Neuronal stem cell (in vitro differentiated cells): ENCODE measurements around the gene RND2.
"Not testable (repeated sequence)": the region's sequence is repeated elsewhere in the genome, so short reads cannot be mapped to it uniquely, and the experiment has no call there.

Experiments
- DNase-seq: peaks from one replicate; pipeline ENCODE4 v3.0.0-alpha.2; 2013; ENCODE audit warnings: low spot score
- H2AFZ ChIP-seq: one replicate; pipeline ENCODE4 v1.6.1; 2013; ENCODE audit warnings: mild to moderate bottlenecking, low read length, inconsistent platforms
- H2AK5ac ChIP-seq: 2 replicates; pipeline ENCODE4 v1.6.1; 2013; ENCODE audit warnings: low read depth, mild to moderate bottlenecking, inconsistent platforms, low read length, moderate library complexity, mixed read lengths
- H2BK120ac ChIP-seq: 2 replicates; pipeline ENCODE4 v1.6.1; 2013; ENCODE audit warnings: low read depth, mild to moderate bottlenecking, inconsistent platforms, low read length, moderate library complexity, mixed read lengths
- H2BK12ac ChIP-seq: one replicate; pipeline ENCODE4 v1.6.1; 2013; ENCODE audit warnings: low read length, inconsistent platforms
- H2BK15ac ChIP-seq: 2 replicates; pipeline ENCODE4 v1.6.1; 2013; ENCODE audit warnings: mild to moderate bottlenecking, low read length, inconsistent platforms, mixed read lengths
- H2BK5ac ChIP-seq: one replicate; pipeline ENCODE4 v1.6.1; 2013; ENCODE audit warnings: inconsistent platforms, mild to moderate bottlenecking, low read length, moderate library complexity
- H3K14ac ChIP-seq: one replicate; pipeline ENCODE4 v1.6.1; 2013; ENCODE audit warnings: low read length, inconsistent platforms
- H3K18ac ChIP-seq: 2 replicates; pipeline ENCODE4 v1.6.1; 2013; ENCODE audit warnings: low read length, inconsistent platforms
- H3K23ac ChIP-seq: 2 replicates; pipeline ENCODE4 v1.6.1; 2013; ENCODE audit warnings: low read depth, mild to moderate bottlenecking, mixed read lengths, low read length, inconsistent platforms; ENCODE audit not compliant: poor library complexity
- H3K27ac ChIP-seq: replicated peaks from 3 replicates; pipeline ENCODE4 v1.5.1; 2013; ENCODE audit warnings: low read length, inconsistent platforms
- H3K27me3 ChIP-seq, 3 experiments: 2 replicates each; pipeline ENCODE4 v1.6.1; 2013; ENCODE audit warnings: low read length in 3 of 3, mild to moderate bottlenecking in 2 of 3, inconsistent platforms in 1 of 3, low read depth in 1 of 3, mixed read lengths in 1 of 3, moderate library complexity in 1 of 3; ENCODE audit not compliant: control insufficient read depth in 3 of 3, insufficient read depth in 3 of 3
- H3K36me3 ChIP-seq, 2 donors: replicated peaks in 1 of 2; 2 replicates each; pipeline ENCODE4 v1.6.1; 2013; ENCODE audit warnings: low read length in 2 of 2; ENCODE audit not compliant: control insufficient read depth in 2 of 2, insufficient read depth in 2 of 2
- H3K4ac ChIP-seq: 2 replicates; pipeline ENCODE4 v1.6.1; 2013; ENCODE audit warnings: inconsistent platforms, mild to moderate bottlenecking, low read length, moderate library complexity
- H3K4me1 ChIP-seq, 2 donors: 1 replicate in 1 of 2; 2 replicates in 1 of 2; pipeline ENCODE4 v1.6.1; 2013; ENCODE audit warnings: low read length in 2 of 2, low read depth in 1 of 2; ENCODE audit not compliant: control insufficient read depth in 2 of 2, insufficient read depth in 1 of 2
- H3K4me2 ChIP-seq: one replicate; pipeline ENCODE4 v1.6.1; 2013; ENCODE audit warnings: mild to moderate bottlenecking, low read length, inconsistent platforms; ENCODE audit not compliant: insufficient read depth, poor library complexity, severe bottlenecking
- H3K4me3 ChIP-seq, 2 donors: 2 replicates each; pipeline ENCODE4 v1.5.1; 2013; ENCODE audit warnings: low read length in 2 of 2, mild to moderate bottlenecking in 2 of 2, inconsistent platforms in 1 of 2, moderate library complexity in 1 of 2
- H3K79me1 ChIP-seq: one replicate; pipeline ENCODE4 v1.6.1; 2013; ENCODE audit warnings: low read depth, mild to moderate bottlenecking, inconsistent platforms, low read length, moderate library complexity
- H3K9ac ChIP-seq: one replicate; pipeline ENCODE4 v1.6.1; 2013; ENCODE audit warnings: mild to moderate bottlenecking, low read depth, low read length, inconsistent platforms; ENCODE audit not compliant: poor library complexity
- H3K9me3 ChIP-seq, 2 donors: replicated peaks in 1 of 2; 2 replicates each; pipeline versions ENCODE3 to v1.6.1; 2013; ENCODE audit warnings: low read length in 2 of 2, mild to moderate bottlenecking in 2 of 2, inconsistent platforms in 1 of 2, low read depth in 1 of 2, mixed read lengths in 1 of 2, moderate library complexity in 1 of 2; ENCODE audit not compliant: control insufficient read depth in 2 of 2, insufficient read depth in 1 of 2
- H4K8ac ChIP-seq: one replicate; pipeline ENCODE4 v1.6.1; 2013; ENCODE audit warnings: low read depth, mild to moderate bottlenecking, inconsistent platforms, low read length, moderate library complexity
- H4K91ac ChIP-seq: one replicate; pipeline ENCODE4 v1.6.1; 2013; ENCODE audit warnings: low read length, low read depth, mild to moderate bottlenecking, inconsistent platforms; ENCODE audit not compliant: poor library complexity
- WGBS, 2 donors: extraction: QIAGEN DNeasy Blood & Tissue Kit; methylation state at CpG; one replicate each; pipeline ENCODE4 v1.1.7; 2013; ENCODE audit warnings: missing lambda C conversion rate in 2 of 2, mixed read lengths in 1 of 2; ENCODE audit not compliant: insufficient read length in 2 of 2, insufficient replicate concordance in 1 of 2; ENCODE audit errors: extremely low coverage in 2 of 2; 5-methylcytosine and 5-hydroxymethylcytosine counted together

RND2 gene

DNA sequence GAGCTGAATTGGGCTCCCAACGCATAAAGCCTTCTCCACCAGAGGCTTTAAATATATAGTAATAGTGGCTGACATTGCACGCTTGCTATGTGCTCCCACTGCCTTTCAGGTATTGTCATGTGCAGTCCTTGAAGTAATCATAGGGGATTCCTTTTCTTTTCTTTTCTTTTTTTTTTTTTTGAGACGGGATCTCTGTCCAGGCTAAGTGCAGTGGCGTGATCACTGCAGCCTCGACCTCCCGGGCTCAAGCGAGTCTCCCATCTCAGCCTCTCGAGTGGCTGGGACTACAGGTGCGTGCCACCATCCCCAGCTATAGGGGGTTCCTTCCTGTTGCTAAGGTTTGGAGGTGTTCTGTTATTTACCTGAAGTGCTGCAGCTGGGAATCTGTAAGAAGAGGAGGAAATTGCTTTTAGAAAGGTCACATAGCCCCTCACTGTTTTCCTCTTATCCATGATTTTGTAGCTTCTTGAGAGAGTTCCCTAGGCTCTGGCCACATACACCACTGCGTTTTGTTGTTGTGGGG is 26.0 kb upstream of the RND2 start:
- H3K4me3 ChIP-seq = peak overlapping the region; percentile 86 to 95
- no peak overlapping the region for H2BK5ac ChIP-seq
- H2BK15ac ChIP-seq = no peak overlapping the region
- no peak overlapping the region for H2BK120ac ChIP-seq
- no CpG with 5 or more reads among the region's 10 CpGs for WGBS, 2 donors
- H4K8ac ChIP-seq = no peak overlapping the region
- H3K79me1 ChIP-seq = peaks cover 6% of the 10 kb centered on the region
- peaks cover 4 to 6% of the 10 kb centered on the region in 2 donors for H3K4me1 ChIP-seq
- no peak overlapping the region for H2BK12ac ChIP-seq
- H3K18ac ChIP-seq = no peak overlapping the region
- H3K27ac ChIP-seq = no peak overlapping the region
- peak overlapping the region; percentile 74 for H2AFZ ChIP-seq
- no peak overlapping the region for H2AK5ac ChIP-seq
- H4K91ac ChIP-seq = no peak overlapping the region
- peaks cover 0 to 1% (median 0%) of the 10 kb centered on the region in 3 experiments for H3K27me3 ChIP-seq
- H3K14ac ChIP-seq = peak overlapping the region; percentile 12
- H3K9me3 ChIP-seq = no peaks in the 10 kb centered on the region
- H3K23ac ChIP-seq = no peak overlapping the region
- H3K4me2 ChIP-seq = peak overlapping the region; percentile 80
- peak overlapping the region; percentile 98 for H3K9ac ChIP-seq
- no peak for DNase-seq
- H3K4ac ChIP-seq = no peak overlapping the region
- H3K36me3 ChIP-seq = peaks cover 33 to 55% of the 10 kb centered on the region in 2 donors

DNA sequence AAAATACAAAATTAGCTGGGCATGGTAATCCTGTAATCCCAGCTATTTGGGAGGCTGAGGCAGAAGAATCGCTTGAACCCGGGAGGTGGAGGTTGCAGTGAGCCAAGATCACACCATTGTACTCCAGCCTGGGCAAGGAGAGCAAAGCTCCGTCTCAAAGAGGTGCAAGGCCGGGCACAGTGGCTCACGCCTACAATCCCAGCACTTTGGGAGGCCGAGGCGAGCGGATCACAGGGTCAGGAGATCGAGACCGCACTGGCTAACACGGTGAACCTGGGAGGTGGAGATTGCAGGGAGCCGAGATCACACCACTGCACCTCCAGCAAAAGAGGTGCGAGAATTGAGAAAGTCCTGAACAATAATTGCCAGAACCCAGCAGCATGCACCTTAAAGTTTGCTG is 24.1 kb upstream of the RND2 start:
- not testable (repeated sequence) for H2BK15ac ChIP-seq, H3K4me1 ChIP-seq, H3K4me2 ChIP-seq, H3K4ac ChIP-seq, H2BK12ac ChIP-seq, H3K18ac ChIP-seq, H3K9ac ChIP-seq, H3K9me3 ChIP-seq, H4K8ac ChIP-seq, H2AK5ac ChIP-seq, H3K79me1 ChIP-seq, H3K14ac ChIP-seq, H4K91ac ChIP-seq, H3K23ac ChIP-seq, H3K4me3 ChIP-seq, H2BK120ac ChIP-seq, H3K27me3 ChIP-seq, H2AFZ ChIP-seq, DNase-seq, H2BK5ac ChIP-seq, H3K27ac ChIP-seq
- peaks cover 34 to 56% of the 10 kb centered on the region in 2 donors for H3K36me3 ChIP-seq
- no CpG with 5 or more reads among the region's 13 CpGs for WGBS, 2 donors

DNA sequence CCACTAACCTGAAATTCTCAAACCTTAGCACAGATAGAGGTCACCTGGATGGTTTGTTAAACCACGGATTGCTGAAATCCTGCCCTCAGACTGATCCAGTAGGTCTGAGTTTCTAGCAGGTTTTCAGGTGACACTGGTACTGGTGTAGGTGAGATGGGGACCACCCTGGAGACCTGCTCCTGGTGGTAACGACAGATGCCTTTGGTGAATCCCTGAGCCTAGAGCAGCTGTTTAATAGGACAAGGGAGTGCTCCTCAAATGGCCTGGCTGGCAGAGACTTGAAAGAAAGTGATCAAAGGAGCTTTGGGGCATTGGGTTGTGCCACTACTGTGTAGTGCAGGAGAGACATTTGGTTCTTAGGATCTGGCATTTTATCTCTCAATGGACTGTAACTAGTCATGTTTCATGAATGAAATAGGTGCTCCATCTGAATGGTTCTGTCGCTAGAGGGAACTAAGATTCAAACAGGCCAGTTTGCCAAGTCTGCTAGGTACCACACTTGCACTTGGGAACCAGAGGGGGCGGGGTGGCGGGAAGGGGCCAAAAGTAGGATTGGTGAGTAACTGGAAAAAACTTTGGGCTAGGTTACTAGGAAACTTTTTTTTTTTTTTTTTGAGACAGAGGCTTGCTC is 21.4 kb upstream of the RND2 start:
- Histone ChIP-seq H3K36me3 (peaks cover 34 to 56% of the 10 kb centered on the region in 2 donors), H4K91ac (no peak overlapping the region), H2AK5ac (no peak overlapping the region), H3K23ac (no peak overlapping the region), H4K8ac (no peak overlapping the region), H2BK12ac (no peak overlapping the region), H3K4ac (no peak overlapping the region), H3K14ac (no peak overlapping the region), H2AFZ (no peak overlapping the region), H3K27ac (no peak overlapping the region), H2BK120ac (no peak overlapping the region), H3K18ac (no peak overlapping the region), H3K27me3 (no peaks in the 10 kb centered on the region), H2BK5ac (no peak overlapping the region), H3K79me1 (peaks cover 5% of the 10 kb centered on the region), H2BK15ac (no peak overlapping the region), H3K4me1 (peaks cover 0 to 9% of the 10 kb centered on the region in 2 donors), H3K4me3 (no peak overlapping the region), H3K9ac (peak overlapping the region; percentile 12), H3K9me3 (no peaks in the 10 kb centered on the region), H3K4me2 (no peak overlapping the region)
- WGBS, 2 donors = no CpG with 5 or more reads among the region's 5 CpGs
- no peak for DNase-seq

DNA sequence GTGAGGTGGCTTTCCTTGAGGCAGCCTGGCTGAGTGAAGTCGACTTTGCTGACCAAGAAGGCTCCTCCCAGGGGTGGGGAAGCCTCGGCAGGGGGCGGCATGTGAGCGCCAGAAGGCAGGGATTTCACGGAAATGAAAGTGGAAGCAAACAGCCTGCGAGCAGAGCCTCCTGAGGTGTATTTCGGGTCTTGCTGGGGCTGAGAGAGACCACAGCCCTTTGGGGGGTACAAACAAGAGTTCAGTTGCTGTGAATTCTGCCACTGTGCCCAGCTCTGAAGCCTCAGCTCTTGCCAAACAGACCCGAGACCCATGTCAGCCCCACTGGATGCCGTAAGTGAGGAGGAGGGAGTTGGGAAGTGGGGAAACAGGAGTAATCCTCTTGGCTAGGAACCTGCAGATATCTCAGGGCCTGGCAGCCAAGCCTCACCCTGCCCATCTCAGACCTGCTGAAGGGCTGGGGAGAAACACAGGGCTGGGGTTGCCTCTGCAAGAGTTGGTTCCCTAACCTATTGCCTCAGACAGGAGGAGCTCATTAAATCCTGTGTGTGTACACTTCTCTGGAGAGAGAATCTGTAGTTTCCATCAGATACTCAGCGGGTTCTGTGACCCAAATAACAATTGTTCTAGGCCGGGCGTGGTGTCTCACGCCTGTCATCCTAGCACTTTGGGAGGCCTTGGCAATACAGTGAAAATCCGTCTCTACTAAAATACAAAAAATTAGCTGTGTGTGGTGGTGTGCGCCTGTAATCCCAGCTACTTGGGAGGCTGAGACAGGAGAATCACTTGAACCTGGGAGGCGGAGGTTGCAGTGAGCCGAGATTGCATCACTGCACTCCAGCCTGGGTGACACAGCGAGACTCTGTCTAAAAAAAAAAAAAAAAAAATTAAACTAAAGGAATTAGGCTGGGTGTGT is 18.1 kb upstream of the RND2 start, which contains the start of gene IFI35:
IFI35 (plus strand) TSS at position 146 of the 913 bp plus-strand sequence; CDS start at position 310, 164 bp downstream.
- H3K18ac ChIP-seq = no peak within 1 kb of the TSS
- WGBS, 2 donors = no CpG with 5 or more reads among the region's 18 CpGs
- H3K27me3 ChIP-seq = no peaks in the 10 kb centered on the region
- peak within 1 kb of the TSS; percentile 84 for H3K9ac ChIP-seq
- H3K79me1 ChIP-seq = no peaks in the 10 kb centered on the region
- no peak within 1 kb of the TSS for H3K14ac ChIP-seq
- no peak within 1 kb of the TSS for H4K8ac ChIP-seq
- peak within 1 kb of the TSS; percentile 66 for H3K27ac ChIP-seq
- H3K4me3 ChIP-seq = peak within 1 kb of the TSS in 1 of 2 donors; percentile 7
- no peaks in the 10 kb centered on the region for H3K9me3 ChIP-seq
- no peak within 1 kb of the TSS for H2BK12ac ChIP-seq
- peak within 1 kb of the TSS; percentile 16 for H3K23ac ChIP-seq
- no peak within 1 kb of the TSS for H2AK5ac ChIP-seq
- peak within 1 kb of the TSS; percentile 14 for H3K4me2 ChIP-seq
- H2BK120ac ChIP-seq = no peak within 1 kb of the TSS
- H2BK15ac ChIP-seq = no peak within 1 kb of the TSS
- no peak within 1 kb of the TSS for H2BK5ac ChIP-seq
- H4K91ac ChIP-seq = no peak within 1 kb of the TSS
- peaks cover 0 to 5% of the 10 kb centered on the region in 2 donors for H3K4me1 ChIP-seq
- H2AFZ ChIP-seq = peak within 1 kb of the TSS; percentile 77
- DNase-seq = no peak
- H3K36me3 ChIP-seq = peaks cover 17 to 28% of the 10 kb centered on the region in 2 donors
- no peak within 1 kb of the TSS for H3K4ac ChIP-seq
